Activated naive CD4-positive, alpha-beta T cell (primary cell): Measurements from ENCODE around the gene HSDL1.
A peak's percentile ranks its signal among the peaks of the same experiment; 100 is the strongest.
"Not testable (repeated sequence)": the region's sequence is repeated elsewhere in the genome, so short reads cannot be mapped to it uniquely, and the experiment has no call there.

Experiments
- DNase-seq, 4 experiments: peaks; one replicate each; lab custom pipeline; 2025; lab: John Stamatoyannopoulos, UW

HSDL1 gene

DNA sequence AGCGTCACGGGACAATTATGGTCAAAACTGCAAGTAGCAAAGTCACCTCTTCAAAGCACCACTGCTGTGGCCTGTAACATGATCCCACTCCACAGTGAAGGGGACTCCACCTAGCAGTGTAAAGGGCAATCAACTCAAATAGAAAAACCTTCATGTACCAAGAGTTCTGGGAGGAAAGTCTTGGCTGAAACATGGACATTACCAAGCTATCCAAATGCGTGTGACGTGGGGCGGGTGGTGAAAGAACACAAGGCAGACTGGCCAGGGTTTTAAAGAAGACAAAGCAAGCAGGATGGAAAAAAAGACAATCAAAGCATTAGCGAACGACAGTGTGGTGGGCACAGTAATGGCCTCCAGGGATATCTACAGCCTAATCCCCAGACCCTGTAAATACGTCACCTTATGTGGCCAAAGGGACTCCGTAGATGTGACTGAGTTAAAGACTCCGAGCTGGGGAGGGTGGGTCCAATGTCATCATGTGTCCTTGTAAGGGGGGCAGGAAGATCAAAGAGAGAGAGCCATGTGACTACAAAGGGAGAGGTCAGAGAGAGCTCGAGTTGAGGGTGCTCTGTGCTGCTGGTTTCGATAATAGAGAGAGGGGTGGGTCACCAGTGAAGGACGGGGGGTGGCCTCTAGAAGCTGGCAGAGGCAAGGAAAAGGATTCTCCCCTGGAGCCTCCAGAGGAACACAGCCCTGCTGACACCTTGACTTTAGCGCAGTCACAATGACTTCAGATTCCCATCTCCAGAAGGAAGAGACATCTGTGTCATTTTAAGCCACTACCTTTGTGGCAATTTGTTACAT is 6.0 kb downstream of the HSDL1 start:
- DNase-seq: no peak

DNA sequence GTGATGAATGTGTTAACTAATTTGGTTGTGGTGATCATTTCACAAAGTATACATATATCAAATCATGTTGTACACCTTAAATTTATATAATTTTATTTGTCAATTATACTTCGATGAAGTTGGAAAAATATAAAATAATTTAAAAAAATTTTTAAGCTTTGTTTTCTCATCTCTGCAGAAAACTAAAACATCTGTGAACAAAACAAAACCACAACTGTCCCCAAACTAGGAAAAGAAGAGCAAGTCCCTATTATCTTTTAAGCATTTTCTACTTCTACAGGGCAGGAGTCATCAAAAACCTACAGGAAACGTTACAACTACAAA is 6.5 kb downstream of the HSDL1 start:
- DNase-seq: no peak

DNA sequence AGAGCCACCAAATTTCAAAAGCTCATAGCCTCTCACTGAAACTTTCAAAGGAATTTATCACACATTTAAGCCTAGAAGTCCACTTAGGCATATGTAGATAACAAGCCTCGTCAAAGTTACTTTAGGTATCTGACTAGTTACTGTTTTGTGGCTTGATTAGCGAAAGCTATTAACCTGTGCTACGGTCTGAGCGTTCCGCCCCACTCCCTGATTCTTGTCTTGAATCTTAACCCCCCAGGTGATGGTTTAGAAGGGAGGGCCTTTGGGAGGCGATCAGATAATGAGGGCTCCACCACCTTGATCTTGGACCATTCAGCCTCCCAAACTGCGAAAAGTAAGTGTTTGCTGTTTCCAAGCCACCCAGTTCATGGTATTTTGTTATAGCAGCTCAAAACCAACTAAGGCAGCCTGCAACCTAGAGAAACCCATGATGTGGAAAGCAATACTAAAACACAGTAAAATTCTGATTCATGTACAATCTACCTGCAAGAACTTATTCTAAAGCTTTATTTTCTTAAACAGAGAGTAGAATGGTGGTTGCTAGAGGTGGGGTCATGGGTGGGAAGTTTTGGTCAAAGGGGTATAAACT is 7.1 kb downstream of the HSDL1 start:
- DNase-seq: no peak

DNA sequence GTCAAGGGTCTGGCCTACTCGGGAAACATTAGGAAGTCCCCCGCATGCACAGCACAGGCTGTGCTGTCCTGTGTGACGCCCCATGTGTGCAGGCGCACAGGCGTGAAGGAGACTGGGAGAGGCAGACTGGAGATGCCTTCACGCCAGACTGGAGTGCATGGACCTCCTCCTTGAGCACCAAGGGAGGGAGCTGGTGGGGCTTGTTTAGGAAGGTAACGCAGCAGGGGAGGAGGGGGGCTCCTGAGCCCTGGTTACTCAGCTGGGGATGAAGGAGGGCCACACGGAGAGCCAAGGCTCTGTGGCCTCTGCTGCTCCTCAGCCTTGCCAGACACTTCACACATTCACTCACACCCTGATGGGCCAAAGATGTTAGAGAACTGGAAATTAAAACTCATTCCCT is 7.7 kb downstream of the HSDL1 start:
- no peak for DNase-seq

DNA sequence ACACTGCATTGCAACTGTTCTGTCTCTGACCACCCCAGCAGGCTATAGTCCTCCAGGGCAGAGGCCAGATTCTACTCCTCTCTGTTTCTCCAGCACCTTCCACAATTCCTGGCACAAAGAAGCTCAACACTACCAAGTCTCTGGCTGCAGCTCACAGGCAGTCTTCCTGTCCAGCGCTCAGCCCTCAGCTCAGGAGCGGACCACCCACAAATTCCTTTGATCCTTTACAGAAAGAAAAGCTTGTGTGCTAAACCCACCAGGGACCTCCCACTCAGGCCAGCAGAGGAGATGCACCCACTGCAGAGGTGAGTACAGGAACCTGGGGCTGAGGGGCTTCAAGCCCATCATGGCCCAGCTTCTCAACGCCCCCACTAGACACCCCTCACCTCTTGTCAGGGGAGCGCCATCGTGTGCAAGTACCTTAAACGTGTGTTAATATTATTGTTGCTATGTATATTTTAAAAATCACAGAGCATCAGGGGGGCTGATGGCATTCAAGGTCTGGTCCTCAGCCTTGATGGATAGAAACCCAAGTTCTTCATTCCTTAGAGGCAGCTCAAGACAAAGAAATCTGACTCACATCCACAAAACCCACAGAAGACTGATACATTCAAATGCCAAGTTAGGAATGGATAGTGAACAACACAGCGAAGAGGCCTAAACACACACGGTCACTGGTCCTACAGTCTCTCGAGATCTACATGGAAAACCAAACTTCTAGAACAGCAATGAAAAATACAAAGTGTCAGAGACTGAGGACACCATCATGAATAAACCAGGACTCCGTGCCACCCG is 8.4 kb downstream of the HSDL1 start:
- no peak for DNase-seq

DNA sequence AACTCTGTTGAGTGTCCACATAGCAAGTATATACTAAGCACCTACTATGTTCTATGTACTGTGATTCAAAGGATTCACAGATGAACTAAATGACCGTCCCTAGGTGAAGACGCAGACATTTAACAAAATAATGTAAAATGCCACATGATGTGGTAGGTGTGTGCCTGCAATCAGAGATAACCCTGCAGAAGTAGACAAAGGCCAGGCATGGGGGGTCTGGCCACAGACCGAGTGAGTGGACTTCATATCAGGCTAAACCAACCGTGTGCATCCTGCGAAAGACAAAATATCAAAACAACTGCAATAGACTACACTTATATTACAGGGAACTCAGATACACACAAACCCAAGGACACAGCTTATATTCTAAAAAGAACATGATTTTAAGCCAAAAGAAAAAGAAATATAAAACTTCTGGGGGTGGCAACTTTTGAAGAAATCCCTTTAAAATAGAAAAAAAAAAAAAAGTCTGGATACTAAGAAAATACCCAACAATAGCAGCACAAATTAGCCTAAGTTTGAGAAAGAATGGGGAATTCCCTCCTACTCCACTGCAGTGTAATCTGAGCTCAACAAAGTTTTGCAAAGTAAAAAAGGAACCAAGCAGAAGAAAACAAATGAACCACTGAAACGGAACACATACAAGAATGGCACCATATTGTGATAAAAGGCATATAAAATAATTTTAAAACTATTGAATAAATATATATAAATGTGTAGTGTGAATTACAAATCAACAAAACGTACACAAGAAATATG is 12.3 kb downstream of the HSDL1 start:
- no peak for DNase-seq

DNA sequence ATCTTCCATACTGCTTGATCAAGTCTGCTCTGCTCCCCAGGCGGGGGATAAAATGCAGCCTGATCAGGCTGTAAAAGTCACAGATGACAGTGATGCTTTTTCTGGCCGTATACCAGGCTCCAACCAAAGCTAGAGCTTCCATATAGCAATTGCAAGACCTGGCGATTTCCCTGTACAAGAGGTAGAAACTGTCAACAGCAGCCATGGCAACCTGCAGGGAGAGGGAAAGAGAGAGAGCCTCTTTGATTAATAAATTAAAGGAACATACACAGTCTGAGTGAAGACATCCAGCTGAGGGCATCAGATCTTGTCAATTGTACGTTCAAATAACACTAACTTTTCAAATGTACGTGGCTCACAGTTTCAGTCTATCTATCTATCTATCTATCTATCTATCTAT is 13.9 kb downstream of the HSDL1 start:
- DNase-seq: no peak

DNA sequence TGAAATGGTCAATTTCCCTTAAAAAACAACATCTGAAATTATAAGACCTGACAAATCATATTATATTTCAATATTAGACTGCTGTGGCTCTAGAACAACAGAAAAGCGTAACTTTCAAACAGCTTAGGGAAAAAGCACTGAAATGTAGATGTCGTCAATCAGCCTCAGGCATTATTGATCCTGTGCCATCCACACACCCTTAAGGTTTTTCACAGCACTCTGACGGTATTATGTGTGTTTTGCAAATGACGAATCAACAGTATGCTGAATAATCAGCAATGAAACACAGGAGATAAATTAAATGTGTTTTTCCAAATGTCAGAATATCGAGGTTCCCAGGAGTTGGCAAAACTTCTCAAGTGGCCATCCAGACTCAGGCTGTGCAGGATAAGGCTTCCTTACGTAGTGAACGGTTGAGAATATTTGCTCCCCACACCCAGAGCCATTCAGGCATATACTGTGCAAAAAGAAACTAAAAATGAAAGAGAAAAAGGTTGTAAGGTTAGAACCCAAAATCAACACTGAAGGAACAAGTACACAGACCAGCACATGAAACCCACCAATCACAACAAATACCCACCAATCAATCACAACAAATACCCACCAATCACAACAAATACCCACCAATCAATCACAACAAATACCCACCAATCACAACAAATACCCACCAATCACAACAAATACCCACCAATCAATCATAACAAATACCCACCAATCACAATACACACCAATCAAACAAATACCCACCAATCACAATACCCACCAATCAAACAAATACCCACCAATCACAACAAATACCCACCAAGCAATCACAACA is 20.5 kb downstream of the HSDL1 start:
- no peak for DNase-seq

DNA sequence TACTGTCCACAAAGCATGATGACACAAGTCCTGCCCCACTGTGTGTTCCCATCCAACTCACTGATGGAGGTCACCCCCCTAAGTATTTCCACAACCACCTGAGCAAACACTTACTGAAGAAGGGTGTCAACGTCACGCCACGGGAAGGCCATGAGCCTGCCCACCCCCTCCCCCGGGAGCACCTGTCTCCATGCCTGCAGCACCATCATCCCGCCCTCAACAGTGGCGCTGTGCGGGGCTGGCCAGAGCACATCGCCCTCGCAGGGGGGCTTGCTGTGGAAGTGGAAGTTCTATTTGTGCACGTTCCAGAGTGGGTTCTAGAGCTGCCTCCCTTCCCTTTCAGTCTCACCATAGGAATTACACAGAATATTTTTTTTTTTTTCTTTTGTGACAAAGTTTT is 24.0 kb downstream of the HSDL1 start:
- no peak for DNase-seq

DNA sequence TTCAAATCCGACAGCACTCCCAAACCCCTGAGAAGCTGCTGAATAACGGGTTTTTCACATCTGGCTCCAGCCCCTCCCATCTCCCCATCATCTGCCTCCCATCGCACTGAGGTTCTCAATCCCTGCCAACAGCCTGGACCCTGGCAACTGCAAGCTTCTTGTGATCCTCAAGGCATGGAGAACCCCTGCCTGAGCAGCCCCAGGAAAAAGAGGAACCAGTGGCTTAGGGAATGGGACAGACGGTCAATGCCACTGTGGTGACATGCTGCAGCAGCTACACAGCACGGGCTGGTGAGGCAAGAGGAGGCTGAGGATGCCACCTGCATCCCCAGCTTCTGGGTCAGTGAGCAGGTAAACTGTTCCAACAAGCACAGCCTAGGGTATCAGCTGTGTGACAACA is 25.0 kb downstream of the HSDL1 start:
- DNase-seq: no peak

DNA sequence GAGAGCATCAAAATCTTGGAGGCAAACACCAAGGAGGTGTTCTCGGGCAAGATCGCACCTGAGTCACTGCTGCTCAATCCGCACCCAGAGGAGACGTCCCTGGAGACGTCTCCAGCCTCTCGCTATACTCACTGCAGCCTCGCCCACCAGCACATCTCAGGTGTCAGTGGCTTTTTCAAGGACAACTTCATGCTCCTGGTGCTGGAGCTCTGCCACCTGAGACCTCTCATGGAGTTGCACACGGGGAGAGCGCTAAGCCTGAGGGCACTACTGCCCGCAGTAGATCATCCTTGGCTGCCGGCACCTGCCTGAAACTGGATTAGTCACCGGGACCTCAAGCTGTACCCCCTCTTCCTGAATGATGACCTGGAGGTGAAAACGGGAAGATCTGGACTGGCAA is 25.6 kb downstream of the HSDL1 start:
- DNase-seq: no peak

DNA sequence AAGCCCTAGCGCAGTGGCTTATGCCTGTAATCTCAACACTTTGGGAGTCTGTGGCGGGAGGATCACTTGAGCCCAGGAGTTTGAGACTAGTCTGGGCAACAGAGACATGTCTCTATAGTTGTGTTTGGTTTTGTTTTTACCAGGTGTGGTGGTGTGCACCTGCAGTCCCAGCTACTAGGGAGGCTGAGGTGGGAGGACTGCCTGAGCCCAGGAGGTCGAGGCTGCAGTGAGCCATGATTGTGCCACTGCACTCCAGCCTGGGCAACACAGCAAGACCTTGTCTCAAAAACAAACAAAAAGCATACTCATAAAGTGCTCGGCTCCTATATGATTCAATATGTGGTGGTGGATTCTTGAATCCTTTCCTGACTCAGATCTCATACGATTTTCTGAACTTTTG is 26.7 kb downstream of the HSDL1 start:
- DNase-seq: not testable (repeated sequence)

DNA sequence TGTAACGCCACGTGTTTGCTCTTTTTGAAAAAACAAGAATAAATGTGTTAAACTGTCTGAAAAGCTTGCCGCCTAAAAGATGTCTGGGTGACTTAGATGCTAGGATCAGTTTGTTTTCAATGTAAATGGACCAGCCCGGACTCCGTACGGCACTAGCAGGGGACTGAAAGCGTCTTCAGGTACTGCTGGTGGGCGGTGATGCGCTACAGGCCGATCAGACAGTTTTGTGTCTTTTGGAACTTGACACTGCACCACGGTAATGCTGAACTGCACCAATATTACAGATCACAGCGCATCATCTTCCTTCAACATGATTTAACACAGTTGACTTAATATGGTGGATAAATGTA is 27.5 kb downstream of the HSDL1 start:
- DNase-seq: peak in 2 of 4 experiments; percentile 11 to 26

DNA sequence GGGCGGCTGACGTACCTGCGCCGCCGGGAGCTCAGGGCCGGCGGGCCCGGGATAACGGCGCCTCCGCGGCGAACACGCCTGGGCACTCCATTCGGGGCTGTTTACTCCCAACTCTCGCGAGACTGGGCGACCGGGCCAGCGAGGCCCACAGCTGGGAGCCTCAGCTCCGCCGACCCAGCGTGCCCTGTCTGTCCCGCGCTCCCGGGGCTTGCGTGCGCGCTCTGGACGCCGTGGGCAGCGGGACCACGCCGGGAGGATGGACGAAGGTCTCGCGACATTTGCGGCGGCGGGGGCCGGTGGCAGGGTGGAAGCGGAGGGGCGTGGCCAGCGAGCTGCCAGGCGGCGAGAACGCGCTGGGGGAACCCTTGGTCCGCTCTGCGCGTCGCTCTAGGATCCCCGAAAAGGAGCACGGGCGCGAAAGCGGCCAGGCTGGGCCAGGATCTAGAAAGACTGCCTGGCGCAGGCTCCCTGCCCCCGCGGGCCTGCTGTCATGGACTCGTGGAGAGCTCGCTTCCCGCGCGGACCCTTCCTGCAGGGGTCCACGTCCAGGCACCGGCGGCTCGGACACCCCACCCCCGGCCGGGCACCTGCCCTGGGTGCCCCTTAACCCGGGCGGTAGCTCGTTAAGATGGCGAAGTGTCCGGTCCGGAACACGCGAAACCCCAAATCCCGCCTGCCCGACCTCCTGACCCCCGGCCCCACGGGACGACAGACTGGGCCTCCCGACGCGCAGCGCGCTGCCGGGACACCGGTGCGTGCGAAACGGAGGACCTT is 28.1 kb downstream of the HSDL1 start, which contains the start of gene MBTPS1:
Gene MBTPS1, minus strand, starts transcription at position 223 of the 774 bp plus-strand sequence. CDS start 15,159 bp downstream, outside the sequence.
- peak; percentile 92 to 98 (median 95) for DNase-seq

DNA sequence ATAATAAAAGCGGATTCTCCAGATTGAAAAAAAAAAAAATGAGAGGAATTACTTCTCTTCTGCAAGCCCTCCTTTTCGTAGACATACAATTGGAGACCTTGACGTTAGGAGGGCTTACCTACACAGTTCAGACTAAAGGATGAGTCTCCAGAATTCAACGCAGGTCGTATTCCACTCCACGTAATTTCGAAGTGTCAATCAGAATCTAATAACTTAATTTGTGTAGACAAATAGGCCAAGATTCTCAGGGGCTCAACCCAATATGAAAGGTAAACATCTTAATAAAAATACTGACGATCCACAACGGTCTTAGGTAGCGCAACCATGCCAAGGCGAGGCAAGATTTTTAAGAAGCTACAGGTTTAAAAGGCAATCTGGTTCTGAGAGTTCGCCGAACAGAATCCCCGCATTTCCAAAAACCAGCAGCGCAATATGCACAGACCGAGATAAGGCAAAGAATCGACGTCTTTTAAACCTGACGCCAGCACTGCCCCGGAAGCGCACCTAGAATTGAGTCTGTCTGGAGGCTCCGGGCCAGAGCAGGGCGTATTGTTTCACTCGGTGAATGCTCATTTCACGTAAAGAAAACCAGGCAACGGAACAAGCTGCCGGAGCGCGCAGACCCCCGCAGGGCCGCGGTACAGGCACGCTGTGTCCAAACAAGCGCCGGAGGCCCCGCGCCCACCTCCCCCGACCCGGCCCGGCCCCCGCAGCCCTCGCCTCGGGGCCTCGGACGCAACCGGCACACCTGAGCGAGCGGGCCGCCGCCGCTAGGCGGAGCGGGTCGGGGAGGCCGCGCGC is 28.9 kb downstream of the HSDL1 start:
- DNase-seq: peak in 3 of 4 experiments; percentile 30 to 70 (median 55)

DNA sequence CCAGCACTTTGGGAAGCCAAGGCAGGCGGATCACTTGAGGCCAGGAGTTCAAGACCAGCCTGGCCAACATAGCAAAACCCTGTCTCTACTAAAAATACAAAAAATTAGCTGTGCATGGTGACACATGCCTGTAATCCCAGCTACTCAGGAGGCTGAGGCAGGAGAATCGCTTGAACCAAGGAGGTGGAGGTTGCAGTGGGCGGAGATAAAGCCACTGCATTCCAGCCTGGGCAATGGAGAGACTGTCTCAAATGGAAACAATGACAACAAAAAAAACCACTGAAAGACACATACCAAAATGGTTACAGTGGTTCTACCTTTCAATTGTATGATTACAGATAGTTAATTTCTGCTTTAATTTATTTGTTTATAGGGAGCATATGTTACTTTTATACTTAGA is 33.0 kb downstream of the HSDL1 start:
- DNase-seq: not testable (repeated sequence)

DNA sequence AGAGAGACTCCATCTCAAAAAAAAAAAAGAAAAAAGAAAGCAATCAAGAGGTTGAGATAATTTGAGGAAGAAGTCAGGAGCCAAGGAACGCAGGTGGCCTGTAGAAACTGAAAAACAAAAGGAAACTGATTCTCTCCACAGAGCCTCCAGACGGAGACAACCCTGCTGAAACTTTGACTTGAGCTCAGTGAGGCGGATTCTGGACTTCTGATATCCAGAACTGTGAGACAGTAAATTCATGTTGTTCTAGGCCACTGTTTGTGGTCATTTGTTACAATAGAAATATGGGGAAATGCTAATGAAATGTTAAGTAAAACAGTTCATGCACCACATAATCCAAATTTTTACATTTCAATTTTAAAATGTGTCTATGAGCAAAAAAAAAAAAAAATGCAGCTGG is 33.5 kb downstream of the HSDL1 start:
- no peak for DNase-seq

DNA sequence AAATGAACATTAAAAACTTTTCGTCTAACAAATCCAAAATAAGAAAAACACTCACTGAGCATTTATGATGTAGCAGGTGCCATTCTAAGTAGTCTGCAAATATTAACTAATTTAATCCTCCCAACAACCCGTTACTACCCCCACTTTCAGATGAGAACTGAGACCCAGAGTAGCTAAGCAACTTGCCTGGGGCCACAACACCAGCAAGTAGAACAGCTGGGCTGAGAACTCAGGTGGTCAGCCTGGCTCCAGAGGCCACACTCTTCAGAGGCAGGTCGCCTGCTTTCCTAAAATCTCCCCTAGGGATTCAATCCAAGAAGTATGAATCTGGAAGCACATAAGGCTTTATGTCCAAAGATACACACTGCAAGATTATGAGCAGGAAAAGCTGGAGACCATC is 34.5 kb downstream of the HSDL1 start:
- DNase-seq: no peak

DNA sequence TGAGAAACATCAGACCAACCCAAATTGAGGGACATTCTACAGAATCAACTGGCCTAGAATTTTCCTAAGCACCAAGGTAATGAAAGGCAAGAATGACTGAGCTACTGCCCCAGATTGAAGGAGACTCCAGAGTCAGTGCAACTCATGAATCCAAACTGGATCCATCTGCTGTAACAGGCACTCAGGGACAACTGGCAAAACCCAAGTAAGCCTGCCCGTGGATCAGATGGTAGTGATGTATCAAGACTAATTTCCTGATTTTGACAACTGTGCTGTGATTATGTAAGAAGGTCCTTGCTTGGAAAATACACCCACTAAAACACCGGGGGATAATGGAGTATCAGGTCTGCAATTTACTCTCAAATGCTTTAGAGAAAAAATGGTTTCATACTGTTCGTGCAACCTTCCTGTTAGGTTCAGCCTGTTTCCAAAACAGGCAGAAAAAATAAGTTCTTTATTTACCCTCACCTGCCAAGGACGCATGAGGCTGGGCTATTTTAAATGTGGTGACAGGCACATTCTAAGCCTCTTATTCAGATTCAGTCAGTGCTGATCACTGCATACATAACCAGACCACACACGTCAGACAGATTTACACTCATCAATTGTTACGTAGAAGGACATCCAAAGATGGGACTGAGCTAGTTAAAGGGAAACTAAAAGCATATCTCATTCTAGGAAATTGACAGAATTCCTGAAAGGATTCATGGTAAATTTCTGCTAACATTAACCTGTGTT is 35.2 kb downstream of the HSDL1 start:
- DNase-seq: no peak
